GM23338 (cell line): ENCODE measurements around the gene UQCC5.

Experiments used
- CREB1 ChIP-seq: fragments of 250-450 bp; sonication (Bioruptor Pico); IDR thresholded peaks from 2 replicates; pipeline ENCODE4 v1.5.0; 2020; ENCODE audit warnings: low read depth, mild to moderate bottlenecking, moderate library complexity
- EZH2 ChIP-seq: fragments of 200-600 bp; sonication (generic); IDR thresholded peaks from one replicate; pipeline ENCODE4 v1.8.0; 2017; ENCODE audit warnings: antibody characterized with exemption, mild to moderate bottlenecking, low read depth; ENCODE audit not compliant: unreplicated experiment
- EZH2phosphoT487 ChIP-seq: fragments of 200-600 bp; sonication (generic); IDR thresholded peaks from one replicate; pipeline ENCODE4 v1.8.1; 2018; ENCODE audit warnings: antibody characterized with exemption; ENCODE audit not compliant: unreplicated experiment
- JUNB ChIP-seq: IDR thresholded peaks from one replicate; pipeline ENCODE4 v1.6.1; 2016; ENCODE audit warnings: antibody characterized with exemption; ENCODE audit not compliant: unreplicated experiment
- NANOG ChIP-seq: IDR thresholded peaks from 2 replicates; pipeline ENCODE4 v1.6.1; 2016; ENCODE audit warnings: antibody characterized with exemption, borderline replicate concordance
- POLR2AphosphoS5 ChIP-seq: IDR thresholded peaks from 2 replicates; pipeline ENCODE4 v1.6.1; 2016; ENCODE audit warnings: antibody characterized with exemption, low read depth
- STAT1 ChIP-seq: IDR thresholded peaks from one replicate; pipeline ENCODE4 v1.6.1; 2016; ENCODE audit warnings: antibody characterized with exemption; ENCODE audit not compliant: unreplicated experiment
- ZNF114 ChIP-seq: fragments of 250-450 bp; sonication (Bioruptor Pico); IDR thresholded peaks from 2 replicates; pipeline ENCODE4 v1.5.0; 2020; ENCODE audit warnings: mild to moderate bottlenecking, moderate library complexity
- ZNF331 ChIP-seq: fragments of 250-450 bp; sonication (Bioruptor Pico); IDR thresholded peaks from 2 replicates; pipeline ENCODE4 v1.5.0; 2020; ENCODE audit warnings: low read depth, mild to moderate bottlenecking, moderate library complexity
- TF ChIP-seq, protein P1 (sequence below), 2 experiments: fragments of 200-600 bp in 1 of 2; sonication (generic) in 1 of 2; conservative IDR thresholded peaks; 2 replicates each; pipeline versions ENCODE4 v1.5.1 to v1.6.1; 2016 to 2017; ENCODE audit warnings: antibody characterized with exemption in 2 of 2, low read depth in 2 of 2, mild to moderate bottlenecking in 2 of 2, moderate library complexity in 1 of 2
- TF ChIP-seq, protein P2 (sequence below): IDR thresholded peaks from one replicate; pipeline ENCODE4 v1.6.1; 2018; ENCODE audit warnings: antibody characterized with exemption; ENCODE audit not compliant: unreplicated experiment
- TF ChIP-seq, protein P3 (sequence below): fragments of 250-450 bp; sonication (Bioruptor Pico); IDR thresholded peaks from 2 replicates; pipeline ENCODE4 v1.5.0; 2020; ENCODE audit warnings: mild to moderate bottlenecking, moderate library complexity

DNA sequence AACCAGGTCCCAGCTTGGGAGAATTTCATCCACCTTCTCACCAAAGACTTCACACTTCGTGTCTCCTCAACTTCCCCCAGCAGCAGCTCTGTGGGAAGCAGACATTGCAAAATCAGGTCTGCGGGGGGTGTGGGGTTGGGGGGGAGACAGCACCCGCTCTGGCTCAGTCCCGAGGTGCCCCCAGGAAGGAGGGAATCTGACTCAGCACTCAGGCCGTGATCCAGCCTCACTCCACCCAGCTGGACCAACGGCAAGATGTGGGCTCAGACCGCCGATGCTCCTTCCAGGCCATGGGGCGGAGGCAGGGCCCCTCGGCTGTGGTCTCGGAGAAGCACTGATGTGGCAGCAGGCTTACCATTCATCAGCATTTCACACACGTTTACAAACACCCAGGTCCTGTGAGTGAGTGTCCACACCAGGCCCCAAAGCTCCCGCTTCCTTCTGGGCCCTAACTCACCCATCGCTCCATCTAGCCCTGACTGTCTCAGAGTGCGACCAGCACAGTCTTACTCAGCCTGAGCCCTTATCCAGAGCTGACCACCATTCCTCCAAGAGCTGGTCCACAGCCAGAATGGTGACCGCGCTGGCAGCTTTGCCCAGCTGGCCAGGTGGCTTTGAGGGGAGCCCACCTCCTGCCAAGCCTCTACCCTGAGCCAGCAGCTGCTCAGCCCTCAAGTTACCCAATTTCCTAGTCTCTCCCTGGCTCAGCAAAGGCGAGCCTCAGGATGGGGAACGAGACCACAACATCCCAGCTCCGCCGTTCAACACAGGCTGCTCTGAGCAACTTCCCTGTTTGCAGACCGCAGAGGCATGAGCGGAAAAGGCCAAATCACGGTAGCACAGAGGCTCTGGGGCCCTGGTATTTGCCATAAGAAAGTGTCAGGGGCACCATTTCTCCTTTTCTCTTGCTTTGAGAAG lies 38.0 kb upstream of the UQCC5 start:
- TF ChIP-seq CREB1 (CRISPR knock-in tag) (no peak), POLR2AphosphoS5 (no peak), EZH2phosphoT487 (no peak), JUNB (no peak), EZH2 (no peak), ZNF114 (no peak), ZNF331 (CRISPR knock-in tag) (no peak), STAT1 (no peak), NANOG (no peak)
- TF ChIP-seq, protein P1, sequence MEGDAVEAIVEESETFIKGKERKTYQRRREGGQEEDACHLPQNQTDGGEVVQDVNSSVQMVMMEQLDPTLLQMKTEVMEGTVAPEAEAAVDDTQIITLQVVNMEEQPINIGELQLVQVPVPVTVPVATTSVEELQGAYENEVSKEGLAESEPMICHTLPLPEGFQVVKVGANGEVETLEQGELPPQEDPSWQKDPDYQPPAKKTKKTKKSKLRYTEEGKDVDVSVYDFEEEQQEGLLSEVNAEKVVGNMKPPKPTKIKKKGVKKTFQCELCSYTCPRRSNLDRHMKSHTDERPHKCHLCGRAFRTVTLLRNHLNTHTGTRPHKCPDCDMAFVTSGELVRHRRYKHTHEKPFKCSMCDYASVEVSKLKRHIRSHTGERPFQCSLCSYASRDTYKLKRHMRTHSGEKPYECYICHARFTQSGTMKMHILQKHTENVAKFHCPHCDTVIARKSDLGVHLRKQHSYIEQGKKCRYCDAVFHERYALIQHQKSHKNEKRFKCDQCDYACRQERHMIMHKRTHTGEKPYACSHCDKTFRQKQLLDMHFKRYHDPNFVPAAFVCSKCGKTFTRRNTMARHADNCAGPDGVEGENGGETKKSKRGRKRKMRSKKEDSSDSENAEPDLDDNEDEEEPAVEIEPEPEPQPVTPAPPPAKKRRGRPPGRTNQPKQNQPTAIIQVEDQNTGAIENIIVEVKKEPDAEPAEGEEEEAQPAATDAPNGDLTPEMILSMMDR (conservative IDR thresholded peaks at IDR 0.05; ENCODE audit: low read depth in 2 of 2): no peak
- TF ChIP-seq, protein P2, sequence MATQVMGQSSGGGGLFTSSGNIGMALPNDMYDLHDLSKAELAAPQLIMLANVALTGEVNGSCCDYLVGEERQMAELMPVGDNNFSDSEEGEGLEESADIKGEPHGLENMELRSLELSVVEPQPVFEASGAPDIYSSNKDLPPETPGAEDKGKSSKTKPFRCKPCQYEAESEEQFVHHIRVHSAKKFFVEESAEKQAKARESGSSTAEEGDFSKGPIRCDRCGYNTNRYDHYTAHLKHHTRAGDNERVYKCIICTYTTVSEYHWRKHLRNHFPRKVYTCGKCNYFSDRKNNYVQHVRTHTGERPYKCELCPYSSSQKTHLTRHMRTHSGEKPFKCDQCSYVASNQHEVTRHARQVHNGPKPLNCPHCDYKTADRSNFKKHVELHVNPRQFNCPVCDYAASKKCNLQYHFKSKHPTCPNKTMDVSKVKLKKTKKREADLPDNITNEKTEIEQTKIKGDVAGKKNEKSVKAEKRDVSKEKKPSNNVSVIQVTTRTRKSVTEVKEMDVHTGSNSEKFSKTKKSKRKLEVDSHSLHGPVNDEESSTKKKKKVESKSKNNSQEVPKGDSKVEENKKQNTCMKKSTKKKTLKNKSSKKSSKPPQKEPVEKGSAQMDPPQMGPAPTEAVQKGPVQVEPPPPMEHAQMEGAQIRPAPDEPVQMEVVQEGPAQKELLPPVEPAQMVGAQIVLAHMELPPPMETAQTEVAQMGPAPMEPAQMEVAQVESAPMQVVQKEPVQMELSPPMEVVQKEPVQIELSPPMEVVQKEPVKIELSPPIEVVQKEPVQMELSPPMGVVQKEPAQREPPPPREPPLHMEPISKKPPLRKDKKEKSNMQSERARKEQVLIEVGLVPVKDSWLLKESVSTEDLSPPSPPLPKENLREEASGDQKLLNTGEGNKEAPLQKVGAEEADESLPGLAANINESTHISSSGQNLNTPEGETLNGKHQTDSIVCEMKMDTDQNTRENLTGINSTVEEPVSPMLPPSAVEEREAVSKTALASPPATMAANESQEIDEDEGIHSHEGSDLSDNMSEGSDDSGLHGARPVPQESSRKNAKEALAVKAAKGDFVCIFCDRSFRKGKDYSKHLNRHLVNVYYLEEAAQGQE: no peak
- TF ChIP-seq, protein P3, sequence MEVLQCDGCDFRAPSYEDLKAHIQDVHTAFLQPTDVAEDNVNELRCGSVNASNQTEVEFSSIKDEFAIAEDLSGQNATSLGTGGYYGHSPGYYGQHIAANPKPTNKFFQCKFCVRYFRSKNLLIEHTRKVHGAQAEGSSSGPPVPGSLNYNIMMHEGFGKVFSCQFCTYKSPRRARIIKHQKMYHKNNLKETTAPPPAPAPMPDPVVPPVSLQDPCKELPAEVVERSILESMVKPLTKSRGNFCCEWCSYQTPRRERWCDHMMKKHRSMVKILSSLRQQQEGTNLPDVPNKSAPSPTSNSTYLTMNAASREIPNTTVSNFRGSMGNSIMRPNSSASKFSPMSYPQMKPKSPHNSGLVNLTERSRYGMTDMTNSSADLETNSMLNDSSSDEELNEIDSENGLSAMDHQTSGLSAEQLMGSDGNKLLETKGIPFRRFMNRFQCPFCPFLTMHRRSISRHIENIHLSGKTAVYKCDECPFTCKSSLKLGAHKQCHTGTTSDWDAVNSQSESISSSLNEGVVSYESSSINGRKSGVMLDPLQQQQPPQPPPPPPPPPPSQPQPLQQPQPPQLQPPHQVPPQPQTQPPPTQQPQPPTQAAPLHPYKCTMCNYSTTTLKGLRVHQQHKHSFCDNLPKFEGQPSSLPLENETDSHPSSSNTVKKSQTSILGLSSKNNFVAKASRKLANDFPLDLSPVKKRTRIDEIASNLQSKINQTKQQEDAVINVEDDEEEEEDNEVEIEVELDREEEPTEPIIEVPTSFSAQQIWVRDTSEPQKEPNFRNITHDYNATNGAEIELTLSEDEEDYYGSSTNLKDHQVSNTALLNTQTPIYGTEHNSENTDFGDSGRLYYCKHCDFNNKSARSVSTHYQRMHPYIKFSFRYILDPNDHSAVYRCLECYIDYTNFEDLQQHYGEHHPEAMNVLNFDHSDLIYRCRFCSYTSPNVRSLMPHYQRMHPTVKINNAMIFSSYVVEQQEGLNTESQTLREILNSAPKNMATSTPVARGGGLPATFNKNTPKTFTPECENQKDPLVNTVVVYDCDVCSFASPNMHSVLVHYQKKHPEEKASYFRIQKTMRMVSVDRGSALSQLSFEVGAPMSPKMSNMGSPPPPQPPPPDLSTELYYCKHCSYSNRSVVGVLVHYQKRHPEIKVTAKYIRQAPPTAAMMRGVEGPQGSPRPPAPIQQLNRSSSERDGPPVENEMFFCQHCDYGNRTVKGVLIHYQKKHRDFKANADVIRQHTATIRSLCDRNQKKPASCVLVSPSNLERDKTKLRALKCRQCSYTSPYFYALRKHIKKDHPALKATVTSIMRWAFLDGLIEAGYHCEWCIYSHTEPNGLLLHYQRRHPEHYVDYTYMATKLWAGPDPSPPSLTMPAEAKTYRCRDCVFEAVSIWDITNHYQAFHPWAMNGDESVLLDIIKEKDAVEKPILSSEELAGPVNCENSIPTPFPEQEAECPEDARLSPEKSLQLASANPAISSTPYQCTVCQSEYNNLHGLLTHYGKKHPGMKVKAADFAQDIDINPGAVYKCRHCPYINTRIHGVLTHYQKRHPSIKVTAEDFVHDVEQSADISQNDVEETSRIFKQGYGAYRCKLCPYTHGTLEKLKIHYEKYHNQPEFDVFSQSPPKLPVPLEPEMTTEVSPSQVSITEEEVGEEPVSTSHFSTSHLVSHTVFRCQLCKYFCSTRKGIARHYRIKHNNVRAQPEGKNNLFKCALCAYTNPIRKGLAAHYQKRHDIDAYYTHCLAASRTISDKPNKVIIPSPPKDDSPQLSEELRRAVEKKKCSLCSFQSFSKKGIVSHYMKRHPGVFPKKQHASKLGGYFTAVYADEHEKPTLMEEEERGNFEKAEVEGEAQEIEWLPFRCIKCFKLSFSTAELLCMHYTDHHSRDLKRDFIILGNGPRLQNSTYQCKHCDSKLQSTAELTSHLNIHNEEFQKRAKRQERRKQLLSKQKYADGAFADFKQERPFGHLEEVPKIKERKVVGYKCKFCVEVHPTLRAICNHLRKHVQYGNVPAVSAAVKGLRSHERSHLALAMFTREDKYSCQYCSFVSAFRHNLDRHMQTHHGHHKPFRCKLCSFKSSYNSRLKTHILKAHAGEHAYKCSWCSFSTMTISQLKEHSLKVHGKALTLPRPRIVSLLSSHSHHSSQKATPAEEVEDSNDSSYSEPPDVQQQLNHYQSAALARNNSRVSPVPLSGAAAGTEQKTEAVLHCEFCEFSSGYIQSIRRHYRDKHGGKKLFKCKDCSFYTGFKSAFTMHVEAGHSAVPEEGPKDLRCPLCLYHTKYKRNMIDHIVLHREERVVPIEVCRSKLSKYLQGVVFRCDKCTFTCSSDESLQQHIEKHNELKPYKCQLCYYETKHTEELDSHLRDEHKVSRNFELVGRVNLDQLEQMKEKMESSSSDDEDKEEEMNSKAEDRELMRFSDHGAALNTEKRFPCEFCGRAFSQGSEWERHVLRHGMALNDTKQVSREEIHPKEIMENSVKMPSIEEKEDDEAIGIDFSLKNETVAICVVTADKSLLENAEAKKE (CRISPR knock-in tag): no peak
